ENCODE data around the gene AKAIN1. TPM values are rescaled to one million over a fixed set of nuclear protein-coding genes. Genes with fewer than 3 reads are reported as not detected.

AKAIN1 gene
- total RNA-seq, 1 experiment from 2014 or later: not detected

- no peaks in the 10 kb centered on the region for H4K20me1 ChIP-seq (ENCODE audit: insufficient read depth, low read depth, low read length)
- H3K9me2 ChIP-seq (replicated peaks; ENCODE audit: insufficient read depth, low read length): no peaks in the 10 kb centered on the region
- H3K4me1 ChIP-seq (ENCODE audit: low read length): no peaks in the 10 kb centered on the region
- DNase-seq: no peak
- no peaks in the 10 kb centered on the region for H3K27me3 ChIP-seq (ENCODE audit: low read length)
- no peaks in the 10 kb centered on the region for H3K36me3 ChIP-seq (ENCODE audit: insufficient read depth, low read length)
- H3K27ac ChIP-seq (ENCODE audit: low read length): no peak overlapping the region
- no peak overlapping the region for H3K9ac ChIP-seq (ENCODE audit: low read length)
- no peak overlapping the region for H3K4me2 ChIP-seq (ENCODE audit: low read depth, low read length, poor library complexity, severe bottlenecking)
- H2AFZ ChIP-seq (ENCODE audit: low read length): no peak overlapping the region
- H3K4me3 ChIP-seq (ENCODE audit: low read length): no peak overlapping the region
- no peaks in the 10 kb centered on the region for H3K79me2 ChIP-seq (ENCODE audit: low read length)
- H3K9me3 ChIP-seq (ENCODE audit: low read length): no peaks in the 10 kb centered on the region
Measured at GRCh38 chr18:5173646-5174045, 23.4 kb downstream of the AKAIN1 start.

- Histone ChIP-seq H3K4me3 (ENCODE audit: low read length) (no peak overlapping the region), H4K20me1 (ENCODE audit: insufficient read depth, low read depth, low read length) (no peaks in the 10 kb centered on the region), H3K9me3 (ENCODE audit: low read length) (no peaks in the 10 kb centered on the region), H3K4me2 (ENCODE audit: low read depth, low read length, poor library complexity, severe bottlenecking) (no peak overlapping the region), H2AFZ (ENCODE audit: low read length) (no peak overlapping the region), H3K36me3 (ENCODE audit: insufficient read depth, low read length) (no peaks in the 10 kb centered on the region), H3K4me1 (ENCODE audit: low read length) (no peaks in the 10 kb centered on the region), H3K9me2 (replicated peaks; ENCODE audit: insufficient read depth, low read length) (no peaks in the 10 kb centered on the region), H3K27me3 (ENCODE audit: low read length) (no peaks in the 10 kb centered on the region), H3K27ac (ENCODE audit: low read length) (no peak overlapping the region), H3K9ac (ENCODE audit: low read length) (no peak overlapping the region), H3K79me2 (ENCODE audit: low read length) (no peaks in the 10 kb centered on the region)
- no peak for DNase-seq
Measured at GRCh38 chr18:5173236-5173635, 23.8 kb downstream of the AKAIN1 start.

DNA sequence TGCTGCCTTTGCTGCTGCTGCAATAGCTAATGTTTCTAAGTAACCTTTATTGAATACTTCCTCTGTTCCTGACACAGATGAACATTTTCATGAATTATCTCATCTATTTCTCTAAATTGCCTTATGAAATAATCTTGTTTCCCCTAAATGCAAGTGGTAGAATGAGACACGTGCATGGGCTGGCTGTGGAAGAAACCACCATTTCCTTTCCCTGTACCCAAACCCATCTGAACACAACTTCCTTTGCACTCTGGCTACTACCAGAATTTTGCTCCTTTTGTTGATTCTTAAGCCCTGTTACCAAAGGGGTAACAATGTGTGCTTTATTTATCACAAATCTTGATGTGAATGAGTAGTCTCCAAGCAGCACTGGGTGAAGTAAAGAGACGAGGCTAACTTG lies 29.2 kb downstream of the AKAIN1 start:
- Histone ChIP-seq H3K4me1 (ENCODE audit: low read length) (no peaks in the 10 kb centered on the region), H3K79me2 (ENCODE audit: low read length) (no peaks in the 10 kb centered on the region), H3K4me3 (ENCODE audit: low read length) (no peak overlapping the region), H3K4me2 (ENCODE audit: low read depth, low read length, poor library complexity, severe bottlenecking) (no peak overlapping the region), H2AFZ (ENCODE audit: low read length) (no peak overlapping the region), H3K9me2 (replicated peaks; ENCODE audit: insufficient read depth, low read length) (no peaks in the 10 kb centered on the region), H3K27me3 (ENCODE audit: low read length) (no peaks in the 10 kb centered on the region), H3K9ac (ENCODE audit: low read length) (no peak overlapping the region), H3K36me3 (ENCODE audit: insufficient read depth, low read length) (no peaks in the 10 kb centered on the region), H4K20me1 (ENCODE audit: insufficient read depth, low read depth, low read length) (no peaks in the 10 kb centered on the region), H3K27ac (ENCODE audit: low read length) (no peak overlapping the region), H3K9me3 (ENCODE audit: low read length) (no peaks in the 10 kb centered on the region)
- DNase-seq: no peak

- Histone ChIP-seq H2AFZ (ENCODE audit: low read length) (no peak overlapping the region), H3K9me3 (ENCODE audit: low read length) (no peaks in the 10 kb centered on the region)
Measured at GRCh38 chr18:5166606-5167280, 30.3 kb downstream of the AKAIN1 start.

DNA sequence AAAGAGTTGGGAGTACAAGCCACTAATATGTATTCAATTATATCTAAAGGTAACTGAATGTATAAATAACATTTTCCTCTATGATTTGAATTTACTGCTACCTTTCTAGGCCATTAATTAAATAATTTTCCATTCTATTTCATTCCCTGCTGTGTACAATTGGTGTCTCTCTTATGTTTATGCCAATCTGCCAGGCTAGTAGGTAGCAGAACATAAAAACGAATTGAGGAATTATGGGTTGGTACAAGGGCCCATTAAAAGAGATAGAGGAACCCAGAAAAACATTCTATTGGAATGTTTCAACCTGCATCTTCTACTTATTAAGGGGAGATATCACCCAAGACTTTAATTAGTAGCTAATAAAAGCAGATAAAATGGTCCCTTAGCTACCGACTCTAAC lies 32.2 kb downstream of the AKAIN1 start:
- Histone ChIP-seq H3K36me3 (ENCODE audit: insufficient read depth, low read length) (no peaks in the 10 kb centered on the region), H3K4me3 (ENCODE audit: low read length) (no peak overlapping the region), H3K4me2 (ENCODE audit: low read depth, low read length, poor library complexity, severe bottlenecking) (no peak overlapping the region), H3K4me1 (ENCODE audit: low read length) (no peaks in the 10 kb centered on the region), H3K9ac (ENCODE audit: low read length) (no peak overlapping the region), H3K9me3 (ENCODE audit: low read length) (no peaks in the 10 kb centered on the region), H3K9me2 (replicated peaks; ENCODE audit: insufficient read depth, low read length) (no peaks in the 10 kb centered on the region), H3K27me3 (ENCODE audit: low read length) (no peaks in the 10 kb centered on the region), H3K27ac (ENCODE audit: low read length) (no peak overlapping the region), H2AFZ (ENCODE audit: low read length) (no peak overlapping the region), H4K20me1 (ENCODE audit: insufficient read depth, low read depth, low read length) (no peaks in the 10 kb centered on the region), H3K79me2 (ENCODE audit: low read length) (no peaks in the 10 kb centered on the region)
- DNase-seq: no peak

More at GRCh38 chr18:5166606-5167280, 30.3 kb downstream of the AKAIN1 start:
- no peaks in the 10 kb centered on the region for H3K36me3 ChIP-seq (ENCODE audit: insufficient read depth, low read length)
- H3K4me2 ChIP-seq (ENCODE audit: low read depth, low read length, poor library complexity, severe bottlenecking): no peak overlapping the region
- no peak overlapping the region for H3K27ac ChIP-seq (ENCODE audit: low read length)
- no peak overlapping the region for H3K9ac ChIP-seq (ENCODE audit: low read length)
- H3K4me1 ChIP-seq (ENCODE audit: low read length): no peaks in the 10 kb centered on the region
- no peaks in the 10 kb centered on the region for H3K9me2 ChIP-seq (replicated peaks; ENCODE audit: insufficient read depth, low read length)
- H3K79me2 ChIP-seq (ENCODE audit: low read length): no peaks in the 10 kb centered on the region
- no peak for DNase-seq
- no peaks in the 10 kb centered on the region for H3K27me3 ChIP-seq (ENCODE audit: low read length)
- H4K20me1 ChIP-seq (ENCODE audit: insufficient read depth, low read depth, low read length): no peaks in the 10 kb centered on the region
- H3K4me3 ChIP-seq (ENCODE audit: low read length): no peak overlapping the region

GRCh38 chr18:5162111-5162510 lies 34.9 kb downstream of the AKAIN1 start:
- H3K9ac ChIP-seq (ENCODE audit: low read length): no peak overlapping the region
- DNase-seq: no peak
- H3K4me2 ChIP-seq (ENCODE audit: low read depth, low read length, poor library complexity, severe bottlenecking): no peak overlapping the region
- no peaks in the 10 kb centered on the region for H3K79me2 ChIP-seq (ENCODE audit: low read length)
- no peaks in the 10 kb centered on the region for H4K20me1 ChIP-seq (ENCODE audit: insufficient read depth, low read depth, low read length)
- H3K27me3 ChIP-seq (ENCODE audit: low read length): no peaks in the 10 kb centered on the region
- no peaks in the 10 kb centered on the region for H3K36me3 ChIP-seq (ENCODE audit: insufficient read depth, low read length)
- H3K27ac ChIP-seq (ENCODE audit: low read length): no peak overlapping the region
- no peak overlapping the region for H2AFZ ChIP-seq (ENCODE audit: low read length)
- H3K4me1 ChIP-seq (ENCODE audit: low read length): no peaks in the 10 kb centered on the region
- no peak overlapping the region for H3K4me3 ChIP-seq (ENCODE audit: low read length)
- no peaks in the 10 kb centered on the region for H3K9me2 ChIP-seq (replicated peaks; ENCODE audit: insufficient read depth, low read length)
- no peaks in the 10 kb centered on the region for H3K9me3 ChIP-seq (ENCODE audit: low read length)

DNA sequence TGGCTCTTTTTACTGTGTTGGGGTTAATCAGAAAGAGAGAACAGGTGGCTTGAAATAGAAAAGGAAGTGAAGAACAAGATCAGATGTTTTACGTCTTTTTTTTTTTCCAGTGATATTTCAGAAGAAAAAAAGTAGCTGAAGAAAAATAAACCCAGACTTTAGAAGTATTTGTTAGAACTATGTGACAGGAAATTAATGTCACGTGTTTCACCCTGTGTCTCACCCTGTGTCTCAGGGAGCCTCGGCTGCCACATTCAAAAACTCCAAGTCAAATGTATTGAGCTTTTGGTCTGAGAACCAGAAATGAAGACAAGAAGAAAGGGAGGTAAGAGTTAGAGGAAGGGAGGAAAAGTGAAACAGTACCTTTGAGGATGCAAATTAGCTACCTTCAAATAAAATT lies 38.0 kb downstream of the AKAIN1 start:
- no peaks in the 10 kb centered on the region for H3K27me3 ChIP-seq (ENCODE audit: low read length)
- no peaks in the 10 kb centered on the region for H3K4me1 ChIP-seq (ENCODE audit: low read length)
- H3K9me2 ChIP-seq (replicated peaks; ENCODE audit: insufficient read depth, low read length): no peaks in the 10 kb centered on the region
- H3K79me2 ChIP-seq (ENCODE audit: low read length): no peaks in the 10 kb centered on the region
- no peak for DNase-seq
- no peak overlapping the region for H3K9ac ChIP-seq (ENCODE audit: low read length)
- no peaks in the 10 kb centered on the region for H4K20me1 ChIP-seq (ENCODE audit: insufficient read depth, low read depth, low read length)
- no peak overlapping the region for H3K4me3 ChIP-seq (ENCODE audit: low read length)
- H3K27ac ChIP-seq (ENCODE audit: low read length): no peak overlapping the region
- no peaks in the 10 kb centered on the region for H3K36me3 ChIP-seq (ENCODE audit: insufficient read depth, low read length)
- H2AFZ ChIP-seq (ENCODE audit: low read length): no peak overlapping the region
- no peaks in the 10 kb centered on the region for H3K9me3 ChIP-seq (ENCODE audit: low read length)
- H3K4me2 ChIP-seq (ENCODE audit: low read depth, low read length, poor library complexity, severe bottlenecking): no peak overlapping the region

DNA sequence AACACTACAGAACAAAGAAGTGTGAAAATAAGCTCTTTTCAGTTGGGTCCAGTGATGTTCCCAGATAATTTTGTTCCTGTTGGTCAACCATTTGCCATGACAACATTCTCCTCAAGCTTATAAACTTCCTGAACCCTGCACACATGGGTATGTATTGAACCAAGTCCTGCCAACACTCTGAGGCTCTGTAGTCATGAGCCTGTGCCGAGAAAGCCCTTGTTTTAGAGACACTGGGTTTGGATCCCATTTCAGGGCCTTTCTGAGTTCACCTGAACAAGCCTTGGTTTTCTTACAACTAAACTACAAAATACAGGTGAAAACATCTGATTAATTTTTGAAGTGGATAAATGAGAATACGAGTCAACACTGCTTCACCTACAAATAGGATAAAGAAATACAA lies 38.5 kb downstream of the AKAIN1 start:
- H3K4me1 ChIP-seq (ENCODE audit: low read length): no peaks in the 10 kb centered on the region

More for the DNA sequence above, 38.5 kb downstream of the AKAIN1 start:
- no peaks in the 10 kb centered on the region for H3K79me2 ChIP-seq (ENCODE audit: low read length)
- no peaks in the 10 kb centered on the region for H3K36me3 ChIP-seq (ENCODE audit: insufficient read depth, low read length)
- no peaks in the 10 kb centered on the region for H4K20me1 ChIP-seq (ENCODE audit: insufficient read depth, low read depth, low read length)
- DNase-seq: no peak
- no peaks in the 10 kb centered on the region for H3K9me2 ChIP-seq (replicated peaks; ENCODE audit: insufficient read depth, low read length)
- H3K9me3 ChIP-seq (ENCODE audit: low read length): no peaks in the 10 kb centered on the region
- H3K4me2 ChIP-seq (ENCODE audit: low read depth, low read length, poor library complexity, severe bottlenecking): no peak overlapping the region
- H3K4me3 ChIP-seq (ENCODE audit: low read length): no peak overlapping the region
- no peak overlapping the region for H3K27ac ChIP-seq (ENCODE audit: low read length)
- H2AFZ ChIP-seq (ENCODE audit: low read length): no peak overlapping the region
- H3K27me3 ChIP-seq (ENCODE audit: low read length): no peaks in the 10 kb centered on the region
- no peak overlapping the region for H3K9ac ChIP-seq (ENCODE audit: low read length)

All from Karpas-422 (cell line).